Right lobe of liver (tissue), 4 donors: ENCODE measurements around the gene MUC4.

Experiments used
- POLR2A ChIP-seq: fragments of 450-650 bp; IDR thresholded peaks from one replicate; pipeline ENCODE4 v1.6.1; 2017; ENCODE audit warnings: antibody characterized with exemption, mild to moderate bottlenecking
- TF ChIP-seq, protein P1 (sequence below), 4 donors: fragments of 200-600 bp in 3 of 4; fragments of 450-650 bp in 1 of 4; IDR thresholded peaks; one replicate each; pipeline versions ENCODE4 v1.5.1 to v1.8.0; 2016 to 2022; ENCODE audit warnings: antibody characterized with exemption in 4 of 4, mild to moderate bottlenecking in 2 of 4
- donor health status: DM: no; HTN: no; CAD: no.
- donor health status: DM: no; HTN: no; CAD: no.
- donor health status: DM: no; HTN: yes; CAD: no.

DNA sequence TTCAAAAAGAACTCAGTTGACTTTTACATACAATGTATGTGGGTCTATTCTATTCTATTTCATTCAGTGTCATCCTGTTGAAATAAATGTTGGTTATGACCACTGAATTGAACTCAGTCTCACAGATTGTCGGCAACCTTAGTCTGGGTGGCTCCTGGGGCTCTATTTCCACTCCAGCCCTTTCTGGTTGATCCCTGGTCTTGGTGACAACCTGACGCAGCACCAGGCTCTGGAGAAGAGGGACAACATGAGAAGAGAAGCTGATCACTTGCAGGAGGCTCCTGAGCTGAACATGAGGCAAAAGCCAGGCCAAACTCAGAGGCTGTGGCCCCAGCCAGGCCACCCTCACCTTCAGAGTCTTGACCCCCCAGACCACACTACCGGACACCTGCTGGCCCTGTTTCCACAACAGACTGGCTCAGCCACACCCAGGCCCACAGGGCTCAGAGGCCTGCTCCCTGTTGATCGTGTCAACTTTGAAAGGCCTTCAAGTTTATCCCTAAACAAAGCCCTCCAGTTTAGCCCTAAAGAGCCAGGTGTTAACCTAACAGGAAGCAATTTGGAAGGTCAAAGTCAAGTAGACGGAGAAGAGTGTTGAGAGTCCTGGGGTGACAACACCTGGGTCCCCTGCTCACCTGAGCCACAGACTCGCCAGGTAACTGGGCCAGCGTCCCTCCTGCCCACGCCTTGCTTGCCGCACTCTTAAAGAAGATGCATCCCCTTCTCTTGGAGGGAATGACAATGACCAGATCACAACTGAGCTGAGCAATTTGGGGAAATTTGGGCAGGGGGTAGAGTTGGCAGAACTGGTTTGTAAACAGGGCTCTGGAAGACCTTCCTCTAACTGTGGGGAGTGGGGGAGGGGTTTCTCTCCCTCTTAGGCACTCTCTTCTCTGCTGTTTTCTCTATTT is 106.4 kb downstream of the MUC4 start:
- TF ChIP-seq, protein P1, sequence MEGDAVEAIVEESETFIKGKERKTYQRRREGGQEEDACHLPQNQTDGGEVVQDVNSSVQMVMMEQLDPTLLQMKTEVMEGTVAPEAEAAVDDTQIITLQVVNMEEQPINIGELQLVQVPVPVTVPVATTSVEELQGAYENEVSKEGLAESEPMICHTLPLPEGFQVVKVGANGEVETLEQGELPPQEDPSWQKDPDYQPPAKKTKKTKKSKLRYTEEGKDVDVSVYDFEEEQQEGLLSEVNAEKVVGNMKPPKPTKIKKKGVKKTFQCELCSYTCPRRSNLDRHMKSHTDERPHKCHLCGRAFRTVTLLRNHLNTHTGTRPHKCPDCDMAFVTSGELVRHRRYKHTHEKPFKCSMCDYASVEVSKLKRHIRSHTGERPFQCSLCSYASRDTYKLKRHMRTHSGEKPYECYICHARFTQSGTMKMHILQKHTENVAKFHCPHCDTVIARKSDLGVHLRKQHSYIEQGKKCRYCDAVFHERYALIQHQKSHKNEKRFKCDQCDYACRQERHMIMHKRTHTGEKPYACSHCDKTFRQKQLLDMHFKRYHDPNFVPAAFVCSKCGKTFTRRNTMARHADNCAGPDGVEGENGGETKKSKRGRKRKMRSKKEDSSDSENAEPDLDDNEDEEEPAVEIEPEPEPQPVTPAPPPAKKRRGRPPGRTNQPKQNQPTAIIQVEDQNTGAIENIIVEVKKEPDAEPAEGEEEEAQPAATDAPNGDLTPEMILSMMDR (IDR thresholded peaks at IDR 0.05), result no peak
- no peak for TF ChIP-seq POLR2A
